Measurements from ENCODE around the gene OR6C70.
"Not testable (repeated sequence)": the region's sequence is repeated elsewhere in the genome, so short reads cannot be mapped to it uniquely, and the experiment has no call there.

The OR6C70 gene

GRCh38 chr12:55470088-55470829, at the start of gene OR6C70:
TSS of gene OR6C70 (minus strand) at chr12:55470138. CDS start at chr12:55470138, 0 bp downstream.
- no peak for DNase-seq (ENCODE audit: low read depth in 2 of 2)

- DNase-seq (ENCODE audit: low read depth in 2 of 2), result no peak
These were observed 46.5 kb upstream of the OR6C70 start for GRCh38 chr12:55516391-55516790.

GRCh38 chr12:55515696-55516095, 45.8 kb upstream of the OR6C70 start:
- DNase-seq (ENCODE audit: low read depth in 2 of 2), result no peak

GRCh38 chr12:55501601-55502000, 31.7 kb upstream of the OR6C70 start:
- no peak for DNase-seq (ENCODE audit: low read depth in 2 of 2)

- DNase-seq (ENCODE audit: low read depth in 2 of 2), result no peak
These were observed 29.9 kb upstream of the OR6C70 start for GRCh38 chr12:55499810-55500252.

GRCh38 chr12:55499231-55499630, 29.3 kb upstream of the OR6C70 start:
- DNase-seq (ENCODE audit: low read depth in 2 of 2), result no peak

GRCh38 chr12:55495490-55495889, 25.6 kb upstream of the OR6C70 start:
- no peak for DNase-seq (ENCODE audit: low read depth in 2 of 2)

GRCh38 chr12:55492078-55492477, 22.1 kb upstream of the OR6C70 start, which contains the start of gene OR6C68:
TSS of gene OR6C68 (plus strand) at chr12:55492378. CDS start at chr12:55492378, 0 bp downstream.
- no peak for DNase-seq (ENCODE audit: low read depth in 2 of 2)

GRCh38 chr12:55484284-55484683, 14.3 kb upstream of the OR6C70 start:
- DNase-seq (ENCODE audit: low read depth in 2 of 2), result not testable (repeated sequence)

- not testable (repeated sequence) for DNase-seq (ENCODE audit: low read depth in 2 of 2)
These were observed 9.2 kb upstream of the OR6C70 start for GRCh38 chr12:55479136-55479535.

- no peak for DNase-seq (ENCODE audit: low read depth in 2 of 2)
These were observed 2.3 kb upstream of the OR6C70 start for GRCh38 chr12:55472264-55472663.

GRCh38 chr12:55469291-55469690, 647 bp downstream of the OR6C70 start:
- no peak for DNase-seq (ENCODE audit: low read depth in 2 of 2)

GRCh38 chr12:55467836-55468235, 2.1 kb downstream of the OR6C70 start:
- DNase-seq (ENCODE audit: low read depth in 2 of 2), result no peak

GRCh38 chr12:55464926-55465325, 5.0 kb downstream of the OR6C70 start:
- not testable (repeated sequence) for DNase-seq (ENCODE audit: low read depth in 2 of 2)

GRCh38 chr12:55448825-55449224, 21.1 kb downstream of the OR6C70 start:
- no peak for DNase-seq (ENCODE audit: low read depth in 2 of 2)

- no peak for DNase-seq (ENCODE audit: low read depth in 2 of 2)
These were observed 23.6 kb downstream of the OR6C70 start for GRCh38 chr12:55446326-55446725.

GRCh38 chr12:55445357-55445756, 24.6 kb downstream of the OR6C70 start:
- no peak for DNase-seq (ENCODE audit: low read depth in 2 of 2)

GRCh38 chr12:55443776-55444175, 26.2 kb downstream of the OR6C70 start, which contains the start of gene OR6C2:
TSS of gene OR6C2 (plus strand) at chr12:55444076. CDS start at chr12:55452214, 8,138 bp downstream.
- DNase-seq (ENCODE audit: low read depth in 2 of 2), result no peak

- not testable (repeated sequence) for DNase-seq (ENCODE audit: low read depth in 2 of 2)
These were observed 28.7 kb downstream of the OR6C70 start for GRCh38 chr12:55441233-55441632.

GRCh38 chr12:55428331-55429243, 41.4 kb downstream of the OR6C70 start:
- no peak for DNase-seq (ENCODE audit: low read depth in 2 of 2)

- DNase-seq (ENCODE audit: low read depth in 2 of 2), result no peak
These were observed 44.0 kb downstream of the OR6C70 start, which contains the start of gene OR6C76 for GRCh38 chr12:55425954-55426353. TSS of gene OR6C76 (plus strand) at chr12:55426254. CDS start at chr12:55426254, 0 bp downstream.

GRCh38 chr12:55420307-55420962, 49.5 kb downstream of the OR6C70 start:
- DNase-seq (ENCODE audit: low read depth in 2 of 2), result no peak

All from fibroblast of skin of left quadriceps (primary cell).